ENCODE results near the gene IRAK1. TPM values are rescaled to one million over a fixed set of nuclear protein-coding genes. Genes with fewer than 3 reads are reported as not detected.
A peak's percentile ranks its signal among the peaks of the same experiment; 100 is the strongest.

IRAK1 gene
- total and polyA plus RNA-seq, 9 of the 15 experiments (the other 6 are each of a cell fraction or from before 2014, with no cell fraction given), result 11.6 to 261 (median 91.6) TPM

GRCh38 chrX:154018518-154019060 is 1.1 kb downstream of the IRAK1 start (continued):
- TF ChIP-seq RBFOX2 (IDR thresholded peaks at IDR 0.05; ENCODE audit: low read depth, low read length) (peak; percentile 52), HNRNPLL (IDR thresholded peaks at IDR 0.05; ENCODE audit: low read depth, low read length, poor library complexity, severe bottlenecking) (no peak), NFRKB (IDR thresholded peaks at IDR 0.05; ENCODE audit: low read depth) (0 out of 2 replicates have a peak, but pooled peaks have one; percentile 12), DACH1 (IDR thresholded peaks at IDR 0.05; ENCODE audit: partially characterized antibody) (no peak), TFAP4 (CRISPR knock-in tag; IDR thresholded peaks at IDR 0.05; ENCODE audit: borderline replicate concordance) (peak; percentile 59), PRDM10 (IDR thresholded peaks at IDR 0.05; ENCODE audit: partially characterized antibody) (no peak), TFE3 (CRISPR knock-in tag; IDR thresholded peaks at IDR 0.05) (no peak), HDAC1 (IDR thresholded peaks at IDR 0.05) (no peak), ZBTB7A (IDR thresholded peaks at IDR 0.05; ENCODE audit: borderline replicate concordance, control insufficient read depth, low read depth, low read length) (0 out of 2 replicates have a peak, but pooled peaks have one; percentile 23), SMARCA5 (IDR thresholded peaks at IDR 0.05) (no peak), TCF7 (IDR thresholded peaks at IDR 0.05; ENCODE audit: borderline replicate concordance) (no peak), POLR2AphosphoS5 (IDR thresholded peaks at IDR 0.05; ENCODE audit: control insufficient read depth, insufficient read depth, low read depth, low read length) (no peak), SAP30 (IDR thresholded peaks at IDR 0.05; ENCODE audit: borderline replicate concordance, insufficient read depth, low read depth, low read length, poor library complexity, severe bottlenecking) (peak; percentile 38), TCFL5 (CRISPR knock-in tag; conservative IDR thresholded peaks at IDR 0.05) (no peak), STAT5B (CRISPR knock-in tag; IDR thresholded peaks at IDR 0.05) (no peak), POLR3A (IDR thresholded peaks at IDR 0.05; ENCODE audit: borderline replicate concordance, extremely low read depth, insufficient read depth, insufficient read length) (no peak)
- TF ChIP-seq, protein P1, sequence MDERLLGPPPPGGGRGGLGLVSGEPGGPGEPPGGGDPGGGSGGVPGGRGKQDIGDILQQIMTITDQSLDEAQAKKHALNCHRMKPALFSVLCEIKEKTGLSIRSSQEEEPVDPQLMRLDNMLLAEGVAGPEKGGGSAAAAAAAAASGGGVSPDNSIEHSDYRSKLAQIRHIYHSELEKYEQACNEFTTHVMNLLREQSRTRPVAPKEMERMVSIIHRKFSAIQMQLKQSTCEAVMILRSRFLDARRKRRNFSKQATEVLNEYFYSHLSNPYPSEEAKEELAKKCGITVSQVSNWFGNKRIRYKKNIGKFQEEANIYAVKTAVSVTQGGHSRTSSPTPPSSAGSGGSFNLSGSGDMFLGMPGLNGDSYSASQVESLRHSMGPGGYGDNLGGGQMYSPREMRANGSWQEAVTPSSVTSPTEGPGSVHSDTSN (CRISPR knock-in tag; IDR thresholded peaks at IDR 0.05; ENCODE audit: low read depth), result no peak
- TF ChIP-seq, protein P1 (tag; conservative IDR thresholded peaks at IDR 0.05; ENCODE audit: low read depth), result no peak
